NCI-H1092 treated with DMSO at 0.1 percent for 48 hours (cell line): ENCODE measurements around the gene RLIM.
"Not testable (repeated sequence)": the region's sequence is repeated elsewhere in the genome, so short reads cannot be mapped to it uniquely, and the experiment has no call there.

ENCODE experiments used
- DNase-seq: peaks from one replicate; lab custom pipeline; 2025; lab: John Stamatoyannopoulos, UW

The RLIM gene, protein sequence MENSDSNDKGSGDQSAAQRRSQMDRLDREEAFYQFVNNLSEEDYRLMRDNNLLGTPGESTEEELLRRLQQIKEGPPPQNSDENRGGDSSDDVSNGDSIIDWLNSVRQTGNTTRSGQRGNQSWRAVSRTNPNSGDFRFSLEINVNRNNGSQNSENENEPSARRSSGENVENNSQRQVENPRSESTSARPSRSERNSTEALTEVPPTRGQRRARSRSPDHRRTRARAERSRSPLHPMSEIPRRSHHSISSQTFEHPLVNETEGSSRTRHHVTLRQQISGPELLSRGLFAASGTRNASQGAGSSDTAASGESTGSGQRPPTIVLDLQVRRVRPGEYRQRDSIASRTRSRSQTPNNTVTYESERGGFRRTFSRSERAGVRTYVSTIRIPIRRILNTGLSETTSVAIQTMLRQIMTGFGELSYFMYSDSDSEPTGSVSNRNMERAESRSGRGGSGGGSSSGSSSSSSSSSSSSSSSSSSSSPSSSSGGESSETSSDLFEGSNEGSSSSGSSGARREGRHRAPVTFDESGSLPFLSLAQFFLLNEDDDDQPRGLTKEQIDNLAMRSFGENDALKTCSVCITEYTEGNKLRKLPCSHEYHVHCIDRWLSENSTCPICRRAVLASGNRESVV

DNA sequence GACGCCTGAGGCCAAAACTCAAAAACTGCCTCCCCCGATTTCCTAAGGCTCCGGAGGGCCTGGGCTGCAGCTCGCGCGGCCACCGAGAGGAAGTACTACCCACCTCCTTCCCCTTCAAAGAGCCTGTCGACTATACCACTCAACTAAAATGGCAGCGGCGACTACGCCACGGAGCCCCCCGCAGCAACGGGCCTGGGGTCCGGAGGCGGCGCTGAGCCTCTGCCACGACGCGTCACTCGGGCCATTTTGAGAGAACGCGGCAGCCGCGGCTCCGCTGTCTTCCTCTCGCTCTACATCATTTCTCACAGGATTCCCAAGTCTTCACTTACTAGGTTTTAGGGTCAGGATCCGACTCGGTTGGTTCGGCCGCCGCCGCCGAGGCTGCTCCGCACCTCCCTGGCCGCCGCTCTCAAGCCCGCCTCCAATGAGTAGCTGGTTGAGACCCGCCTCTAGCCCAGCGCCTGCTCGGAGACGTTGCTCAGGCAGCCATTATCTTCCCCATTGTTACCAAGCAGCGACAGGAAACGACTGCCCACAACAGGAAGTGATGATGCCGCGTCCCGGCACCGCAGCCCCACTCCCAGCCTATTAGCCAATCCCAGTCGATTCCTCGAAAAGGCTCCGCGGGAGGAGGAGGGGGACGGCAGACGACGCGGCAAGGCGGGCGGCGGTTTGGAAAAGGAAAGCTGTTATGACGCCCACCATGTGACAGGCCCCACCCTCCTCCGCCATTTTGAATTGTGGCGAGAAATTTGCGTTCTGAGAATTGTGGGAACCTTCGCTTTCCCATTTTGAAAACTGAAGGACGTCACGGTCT, at the start of gene RLIM:
TSS of gene RLIM (minus strand) at position 532 of the 817 bp plus-strand sequence. CDS start 18,647 bp downstream, outside the sequence.
- DNase-seq: peak; percentile 97

DNA sequence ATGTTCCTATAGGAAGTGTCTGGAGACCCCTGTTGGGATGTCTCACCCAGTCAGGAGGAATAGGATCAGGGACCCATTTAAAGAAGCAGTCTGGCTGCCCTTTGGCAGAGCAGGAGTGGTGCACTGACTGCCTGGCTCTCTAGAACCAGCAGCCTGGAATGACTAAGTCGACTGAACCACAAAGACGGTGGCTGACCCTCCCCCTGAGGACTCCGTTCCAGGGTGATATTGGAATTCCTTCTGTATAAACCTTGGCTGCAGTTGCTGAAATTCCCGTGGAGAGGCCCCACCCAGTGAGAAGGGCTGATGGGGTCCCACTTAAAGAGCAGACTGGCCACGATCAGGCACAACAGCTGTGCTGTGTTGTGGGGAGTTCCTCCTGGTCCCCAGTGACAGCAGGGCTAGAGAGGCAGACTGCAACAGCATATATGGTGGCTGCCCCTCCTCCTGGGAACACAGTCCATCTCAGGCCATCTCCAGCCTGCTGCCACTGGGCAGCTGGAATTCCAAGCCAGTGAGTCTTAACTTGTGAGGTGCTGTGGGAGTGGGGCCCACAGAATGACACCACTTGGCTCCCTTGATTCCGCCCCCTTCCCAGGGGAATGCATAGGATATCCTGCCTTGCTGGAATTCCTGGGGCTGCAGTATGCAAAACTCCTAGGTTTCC, 41.8 kb upstream of the RLIM start:
- no peak for DNase-seq

DNA sequence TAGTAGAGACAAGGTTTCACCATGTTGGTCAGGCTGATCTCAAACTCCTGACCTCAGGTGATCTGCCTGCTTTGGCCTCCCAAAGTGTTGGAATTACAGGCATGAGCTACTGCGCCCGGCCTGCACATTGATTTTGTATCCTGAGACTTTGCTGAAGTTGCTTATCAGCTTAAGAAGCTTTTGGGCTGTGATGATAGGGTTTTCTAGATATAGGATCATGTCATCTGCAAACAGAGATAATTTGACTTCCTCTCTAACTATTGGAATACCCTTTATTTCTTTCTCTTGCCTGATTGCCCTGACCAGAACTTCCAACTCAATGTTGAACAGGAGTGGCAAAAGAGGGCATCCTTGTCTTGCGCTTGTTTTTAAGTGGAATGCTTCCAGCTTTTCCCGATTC, 40.5 kb upstream of the RLIM start:
- not testable (repeated sequence) for DNase-seq

DNA sequence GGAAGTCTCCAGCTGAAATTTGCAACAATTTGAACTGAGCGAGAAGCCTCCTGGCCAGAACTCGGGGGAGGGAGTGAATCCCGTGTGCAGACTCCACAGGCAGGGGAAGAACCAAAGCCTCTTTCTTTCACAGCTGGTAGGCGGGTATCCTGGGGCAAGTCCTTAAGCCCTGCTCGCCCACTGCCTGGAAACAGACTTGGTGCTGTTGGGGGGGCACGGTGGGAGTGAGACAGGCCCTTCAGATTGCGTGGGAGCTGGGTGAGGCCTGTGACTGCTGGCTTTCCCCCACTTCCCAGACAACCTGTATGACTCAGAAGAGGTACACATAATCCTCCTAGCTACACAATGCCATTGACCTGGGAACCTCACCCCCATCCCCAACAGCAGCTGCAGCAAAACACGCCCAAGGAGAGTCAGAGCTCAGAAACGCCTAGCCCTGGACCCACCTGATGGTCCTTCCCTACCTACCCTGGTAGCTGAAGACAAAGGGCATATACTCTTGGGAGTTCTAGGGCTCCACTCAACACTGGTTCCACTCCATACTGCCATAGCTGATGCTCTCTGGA, 22.4 kb upstream of the RLIM start:
- no peak for DNase-seq

DNA sequence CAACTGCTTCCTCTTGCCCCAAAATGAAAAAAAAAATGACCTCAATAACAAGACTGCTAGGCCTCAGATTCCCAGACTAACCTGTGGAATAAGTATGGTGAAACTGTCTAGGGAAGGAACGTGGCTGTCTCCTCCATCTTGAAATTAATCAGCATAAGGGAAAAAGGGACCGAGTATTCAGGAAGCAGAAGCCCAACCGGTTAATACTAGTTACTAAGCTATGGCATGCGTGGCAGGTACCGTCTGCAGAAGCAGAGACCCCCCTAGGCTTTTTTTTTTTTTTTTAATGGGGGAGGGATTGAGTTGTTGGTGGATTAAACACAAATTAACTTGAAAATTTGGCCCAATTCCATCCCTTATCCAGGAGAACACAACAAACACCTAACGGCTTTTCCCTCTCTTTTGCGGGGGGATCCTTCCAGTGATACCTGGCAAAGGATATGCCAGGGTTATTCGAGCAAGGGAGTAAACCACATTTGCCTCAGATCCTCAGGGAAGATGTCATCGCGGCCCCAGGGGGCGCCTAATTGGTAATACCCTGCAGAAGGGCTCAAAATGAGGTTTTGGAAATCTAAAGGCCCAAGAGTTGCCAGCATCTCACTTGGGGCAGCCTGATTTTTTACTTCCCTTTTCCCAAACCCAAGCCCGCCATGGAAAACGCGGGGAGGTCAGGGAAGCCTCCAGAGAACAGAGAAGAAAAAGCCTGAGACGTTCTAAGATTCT, 893 bp downstream of the RLIM start:
- DNase-seq: peak; percentile 58

DNA sequence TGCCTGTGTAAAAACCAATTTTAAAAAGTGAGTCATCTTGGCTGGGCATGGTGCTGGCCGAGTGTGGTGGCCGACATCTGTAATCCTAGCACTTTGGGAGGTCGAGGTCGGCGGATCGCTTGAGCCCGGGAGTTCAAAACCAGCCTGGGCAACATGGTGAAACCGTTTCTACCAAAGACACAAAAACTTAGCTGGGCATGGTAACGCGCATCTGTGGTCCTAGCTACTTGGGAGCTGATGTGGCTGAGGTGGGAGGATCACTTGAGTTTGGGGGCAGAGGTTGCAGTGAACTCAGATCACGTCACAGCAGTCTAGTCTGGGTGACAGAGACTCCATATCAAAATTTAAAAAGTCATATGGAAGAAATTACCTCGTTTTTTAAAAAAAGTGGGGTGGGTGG, 7.6 kb downstream of the RLIM start:
- DNase-seq: no peak

DNA sequence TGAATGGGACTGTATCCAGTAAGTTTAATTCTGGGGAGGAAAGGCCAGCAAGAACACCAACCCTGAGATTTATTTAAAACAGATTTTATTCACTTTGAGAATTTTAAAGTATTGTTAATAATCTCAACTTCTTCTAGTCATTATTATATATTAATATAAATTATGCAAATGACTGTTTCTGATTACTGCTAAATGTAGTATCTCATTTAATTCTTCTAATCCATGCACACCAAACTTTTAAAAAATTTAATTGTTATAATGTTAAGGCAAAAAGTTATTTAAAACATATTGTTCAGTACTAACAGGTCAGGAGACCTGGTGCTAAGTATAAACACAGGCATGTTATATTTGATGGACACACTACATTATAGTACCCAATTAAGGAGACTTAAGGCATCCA, 8.1 kb downstream of the RLIM start:
- DNase-seq: no peak

DNA sequence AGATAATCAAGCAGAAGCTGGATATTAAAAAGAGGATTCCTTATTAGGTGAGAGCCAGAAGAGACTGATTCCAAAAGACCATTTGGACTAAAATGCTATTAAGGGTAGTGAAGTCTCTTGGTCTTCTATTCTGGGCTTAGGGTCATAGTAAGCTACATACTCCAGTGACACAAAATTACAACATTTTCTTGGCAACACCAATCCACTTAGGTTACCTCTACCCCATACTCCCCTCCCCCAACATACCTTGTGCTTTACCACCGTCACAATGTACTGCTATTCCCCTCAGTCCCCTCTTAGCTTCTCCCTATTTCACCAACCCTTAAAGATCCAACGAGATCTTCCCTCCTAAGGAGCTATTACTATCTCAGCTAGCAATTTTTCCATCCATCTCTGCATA, 11.4 kb downstream of the RLIM start:
- DNase-seq: no peak

DNA sequence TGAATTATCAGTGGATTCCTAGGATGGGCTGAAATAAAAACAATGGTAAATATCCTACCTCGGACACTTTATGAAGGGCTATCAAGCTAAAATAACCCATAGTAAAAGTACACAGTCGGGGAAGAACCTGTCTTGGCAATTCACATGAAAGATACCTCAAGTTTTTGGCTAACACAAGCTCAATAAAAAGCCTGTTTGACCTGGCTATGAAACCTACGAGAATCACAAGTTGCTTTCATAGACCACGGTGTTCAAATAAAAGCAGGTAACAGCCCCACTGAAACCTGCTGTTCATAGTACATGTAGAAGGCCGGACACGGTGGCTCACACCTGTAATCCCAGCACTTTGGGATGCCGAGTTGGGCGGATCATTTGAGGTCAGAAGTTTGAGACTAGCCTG, 12.3 kb downstream of the RLIM start:
- DNase-seq: no peak

DNA sequence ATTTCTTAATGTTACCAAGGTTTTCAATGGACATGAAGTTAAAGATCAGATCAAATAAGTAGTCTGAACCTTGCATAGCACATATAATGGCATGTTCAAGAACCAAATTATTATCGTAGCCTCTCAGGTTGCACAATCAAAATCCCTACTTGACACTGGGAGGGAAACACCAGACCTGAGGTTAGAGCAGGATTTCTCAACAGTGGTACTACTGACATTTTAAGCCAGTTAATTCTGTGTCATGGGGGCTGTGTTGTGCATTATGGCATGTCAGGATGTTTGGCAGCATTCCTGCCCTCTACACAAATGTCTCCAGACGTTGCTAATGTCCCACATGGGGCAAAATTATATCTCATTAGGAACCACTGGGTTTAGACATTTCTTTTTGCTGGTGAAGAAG, 20.8 kb downstream of the RLIM start:
- no peak for DNase-seq

DNA sequence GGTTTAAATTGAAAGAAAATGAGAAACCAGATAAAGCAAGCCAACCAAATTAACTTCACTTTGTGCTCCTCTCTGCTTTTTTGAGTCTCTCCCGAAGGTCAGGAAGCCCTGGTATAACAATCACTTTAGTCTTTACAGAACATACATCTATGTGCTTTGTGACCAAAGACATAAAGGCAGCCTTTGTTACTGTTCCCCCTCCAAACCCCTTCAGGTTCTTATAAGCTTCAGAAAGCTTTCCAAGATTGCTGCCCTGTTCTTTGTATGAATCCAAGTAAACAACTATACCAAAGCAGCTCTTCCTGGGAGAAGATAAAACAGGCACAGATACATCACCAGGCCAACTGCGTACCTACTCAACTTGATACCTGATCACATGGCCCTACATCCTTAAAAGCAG, 28.7 kb downstream of the RLIM start:
- DNase-seq: no peak

DNA sequence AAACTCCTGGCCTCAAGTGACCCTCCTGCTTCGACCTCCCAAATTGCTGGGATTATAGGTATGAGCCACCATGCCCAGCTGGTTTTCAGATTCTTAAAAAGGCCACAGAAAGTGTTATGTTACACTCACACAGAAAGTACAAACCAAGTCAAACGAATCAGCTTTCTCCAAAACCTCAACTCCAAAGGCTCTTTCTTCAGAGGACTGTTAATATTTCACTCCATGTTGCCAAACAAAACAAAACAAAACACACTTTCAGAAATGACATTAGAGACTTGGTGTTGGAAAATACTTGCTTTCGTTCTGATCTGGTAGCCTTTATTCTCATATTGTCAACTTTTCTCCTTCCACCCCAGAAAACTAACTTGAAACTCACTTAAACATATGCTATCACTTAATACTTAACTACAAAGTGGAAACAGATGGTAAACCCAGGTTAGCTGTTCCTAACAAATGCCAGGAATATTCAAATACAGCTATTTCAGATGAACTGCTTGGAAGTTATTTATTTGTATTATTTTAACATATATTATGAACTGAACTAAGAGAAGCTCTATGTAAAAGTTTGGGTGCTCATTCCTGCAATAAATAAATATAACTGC, 34.7 kb downstream of the RLIM start:
- no peak for DNase-seq

DNA sequence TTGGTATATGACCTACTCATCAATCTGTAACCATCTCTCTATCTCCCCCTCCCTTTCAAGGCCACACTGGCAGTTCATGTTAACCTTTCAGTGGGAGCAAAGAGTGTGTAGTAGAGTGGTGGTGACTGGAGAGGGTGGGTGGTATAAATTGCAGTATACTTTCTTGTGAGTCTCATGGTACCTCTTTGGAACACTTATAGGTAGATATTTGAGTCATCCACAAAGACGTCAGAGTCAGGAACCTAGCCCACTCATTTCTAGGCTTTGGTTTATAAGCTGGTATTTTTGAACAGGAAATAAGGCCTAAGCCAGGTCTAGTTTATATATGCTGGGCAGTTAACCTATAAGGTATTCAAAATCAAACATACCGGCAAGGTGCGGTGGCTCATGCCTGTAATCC, 36.3 kb downstream of the RLIM start:
- DNase-seq: no peak

DNA sequence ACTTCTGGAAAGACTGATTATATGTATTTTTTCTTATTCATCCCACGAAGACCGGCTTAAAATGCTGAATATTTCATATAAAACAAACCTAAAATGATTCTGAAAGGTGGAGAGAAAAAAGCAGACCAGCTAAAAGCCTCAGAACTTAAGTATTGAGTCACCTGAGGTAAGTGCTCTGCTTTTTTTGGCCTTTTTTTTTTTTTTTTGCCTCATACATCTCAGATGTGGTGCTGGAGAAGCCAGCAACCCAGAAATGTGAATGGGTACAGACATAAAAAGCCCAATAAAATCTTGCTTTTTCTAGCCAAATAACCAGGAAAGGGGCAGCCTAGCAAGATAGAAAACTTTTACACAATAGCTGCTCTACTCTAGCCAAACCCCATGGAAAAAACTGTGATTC, 57.0 kb downstream of the RLIM start:
- DNase-seq: no peak

DNA sequence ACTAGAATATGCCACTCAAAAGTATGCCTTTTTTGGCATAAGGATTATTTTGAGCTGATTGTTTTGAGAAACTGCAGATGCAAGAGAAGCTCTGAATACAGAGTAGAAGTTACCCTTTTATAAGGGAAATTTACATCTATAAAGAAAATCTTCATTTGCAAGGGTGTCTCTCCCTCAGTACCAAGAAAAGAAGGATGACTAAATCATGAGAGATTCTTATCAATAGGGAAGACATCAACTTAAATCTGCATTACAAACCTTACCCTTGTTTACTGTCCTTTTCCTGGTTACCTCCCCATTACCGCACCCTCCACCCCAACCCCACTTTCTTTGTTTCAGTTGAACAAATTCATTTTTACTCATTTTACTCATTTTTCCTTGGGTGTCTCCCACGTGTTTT, 62.5 kb downstream of the RLIM start:
- no peak for DNase-seq

DNA sequence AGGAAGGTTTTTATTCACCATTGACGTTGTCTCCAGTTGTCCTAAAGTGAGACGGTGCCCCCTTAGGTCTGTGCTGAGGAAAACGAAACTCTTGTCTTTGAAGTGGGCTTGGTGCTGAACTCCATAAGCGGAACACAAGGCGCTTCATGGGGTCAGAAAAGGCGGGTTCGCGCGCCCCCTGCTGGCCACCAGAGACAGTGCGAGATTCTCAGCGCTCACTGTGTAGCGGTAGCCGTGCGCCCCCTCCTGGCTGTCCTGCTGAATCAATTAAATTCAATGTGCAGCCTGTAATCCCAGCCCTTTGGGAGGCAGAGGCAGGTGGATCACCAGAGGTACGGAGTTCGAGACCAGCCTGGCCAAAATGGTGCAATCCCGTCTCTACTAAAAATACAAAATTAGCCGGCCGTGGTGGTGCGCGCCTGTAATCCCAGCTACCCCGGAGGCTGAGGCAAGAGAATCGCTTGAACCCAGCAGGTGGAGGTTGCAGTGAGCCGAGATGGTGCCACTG, 64.1 kb downstream of the RLIM start:
- peak; percentile 81 for DNase-seq

DNA sequence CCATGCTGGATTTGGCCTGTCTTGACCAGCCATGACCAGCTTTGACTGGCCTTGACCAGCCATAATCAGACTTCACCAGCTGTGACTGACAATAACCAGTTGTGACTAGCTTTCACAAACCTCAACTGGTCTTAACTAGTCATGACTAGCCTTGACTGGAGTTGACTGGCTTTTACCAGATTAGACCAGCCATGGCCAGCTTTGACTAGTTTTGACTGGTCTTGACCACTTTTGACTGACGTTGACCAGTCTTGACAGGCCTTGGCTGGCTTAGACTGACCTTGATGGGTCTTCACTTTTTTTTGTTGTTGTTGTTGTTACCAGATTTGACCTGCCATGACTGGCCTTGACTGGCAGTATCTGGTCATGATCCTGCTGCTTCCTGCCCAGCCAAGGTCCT, 67.4 kb downstream of the RLIM start:
- no peak for DNase-seq

DNA sequence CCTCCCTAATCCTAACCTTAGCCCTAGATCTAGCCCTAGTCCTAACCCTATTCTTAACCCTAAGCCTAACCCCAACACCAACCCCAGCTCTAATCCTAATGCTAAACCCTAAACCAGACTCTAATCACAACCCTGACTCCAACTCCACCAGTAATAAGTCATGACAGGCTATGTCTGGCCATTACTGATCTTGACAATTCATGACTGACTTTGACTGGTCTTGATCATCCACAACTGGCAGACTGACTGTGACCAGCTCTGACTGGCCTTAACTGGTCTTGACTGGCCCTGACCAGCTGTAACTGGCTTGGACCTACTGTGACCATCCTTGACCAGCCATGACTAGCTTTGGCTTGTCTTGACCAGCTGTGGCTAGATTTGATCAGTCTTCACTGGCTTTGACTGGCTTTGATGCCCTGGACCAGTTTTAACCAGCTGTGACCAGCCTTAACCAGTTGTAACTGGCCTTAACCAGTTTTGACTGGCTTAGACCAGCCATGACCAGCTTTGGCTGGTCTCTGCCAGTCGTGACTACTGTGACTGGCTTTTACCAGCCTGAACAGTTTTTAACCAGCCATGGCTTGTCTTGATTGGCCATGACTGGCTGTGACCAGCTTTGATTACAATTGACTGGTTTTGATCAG, 68.4 kb downstream of the RLIM start:
- DNase-seq: no peak

DNA sequence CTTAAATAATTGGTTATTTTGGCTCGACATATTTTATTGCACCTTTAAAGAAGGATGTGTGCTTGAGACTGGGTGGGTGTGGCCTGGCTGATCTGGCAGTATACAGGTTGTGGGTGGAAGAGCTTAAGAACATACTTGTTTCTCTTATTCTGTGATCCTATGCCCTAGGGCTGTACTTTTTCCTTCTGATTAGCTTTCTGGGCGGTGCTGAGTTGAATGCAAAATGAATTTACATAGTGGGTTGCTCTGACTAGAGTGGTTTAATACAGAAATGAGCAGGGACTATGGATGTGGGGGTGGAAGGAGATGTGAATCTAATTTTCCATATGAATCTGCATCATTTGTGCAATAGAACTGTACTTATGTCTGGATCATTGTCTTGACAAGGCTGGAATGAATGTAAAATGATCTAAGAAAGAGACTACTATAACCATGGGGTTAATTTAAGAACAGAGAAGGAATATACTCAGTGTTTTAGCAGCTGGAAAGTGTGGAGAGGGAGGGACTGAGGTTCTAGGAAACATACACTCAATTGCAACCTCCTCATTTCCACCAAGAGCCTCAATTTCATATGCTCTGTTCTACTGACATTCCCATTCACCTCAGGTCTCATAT, 73.7 kb downstream of the RLIM start:
- no peak for DNase-seq
